Stimulated activated naive CD4-positive, alpha-beta T cell (primary cell): ENCODE data around the gene GSS.

Experiments used
- DNase-seq, 6 experiments: peaks; one replicate each; lab custom pipeline; 2025; lab: John Stamatoyannopoulos, UW

The GSS gene

GRCh38 chr20:34955231-34956040 is at the start of gene GSS, which contains the start of gene MYH7B:
Gene GSS, minus strand, starts transcription at chr20:34955806. Its CDS starts 3,954 bp downstream, at chr20:34951852.
Gene MYH7B, plus strand, starts transcription at chr20:34955868. Its CDS starts 22,138 bp downstream, at chr20:34978006.
- peak; percentile 81 to 95 (median 94) for DNase-seq

- no peak for DNase-seq
Observed at GRCh38 chr20:35004749-35005462, 49.3 kb upstream of the GSS start.

DNA sequence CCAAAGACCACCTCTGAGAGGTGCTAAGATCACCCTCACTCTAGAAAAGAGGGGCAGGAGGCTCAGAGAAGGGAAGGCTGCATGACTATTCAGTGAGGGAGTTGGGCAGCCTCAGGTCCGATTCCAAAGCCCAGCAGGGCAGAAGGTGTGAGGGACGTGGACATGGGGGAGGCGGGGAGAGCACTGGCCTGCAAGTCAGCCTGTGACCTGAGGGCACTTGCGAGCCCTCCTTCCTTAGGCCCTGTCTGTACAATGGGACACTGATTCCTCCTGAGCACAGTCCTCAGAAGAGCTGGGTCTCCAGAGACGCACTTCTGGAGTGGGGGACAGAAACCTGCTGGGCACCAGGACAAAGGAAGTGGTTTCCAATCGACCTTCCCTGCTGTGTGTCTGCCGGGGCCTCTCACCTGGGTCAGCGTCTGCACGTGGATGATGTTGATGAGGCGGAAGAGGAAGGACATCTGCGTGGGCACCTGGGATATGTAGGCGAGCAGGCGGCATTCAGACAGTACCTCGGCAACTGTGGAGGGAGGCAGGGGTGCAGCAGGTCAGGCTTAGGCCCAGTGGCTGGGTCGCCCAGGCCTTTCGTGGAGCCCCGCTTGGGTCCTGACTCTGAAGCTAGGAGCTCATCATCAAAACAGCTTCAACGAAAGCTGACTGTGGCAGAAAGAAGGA is 48.6 kb upstream of the GSS start:
- DNase-seq = no peak

- no peak for DNase-seq
Observed at GRCh38 chr20:35003211-35004031, 47.8 kb upstream of the GSS start.

GRCh38 chr20:35002426-35003210 is 47.0 kb upstream of the GSS start:
- DNase-seq = no peak

- DNase-seq = no peak
Observed at GRCh38 chr20:35001596-35002362, 46.2 kb upstream of the GSS start.

GRCh38 chr20:35000922-35001595 is 45.5 kb upstream of the GSS start:
- no peak for DNase-seq

- no peak for DNase-seq
Observed at GRCh38 chr20:35000311-35000921, 44.8 kb upstream of the GSS start.

GRCh38 chr20:34999782-35000181 is 44.2 kb upstream of the GSS start:
- DNase-seq = no peak

DNA sequence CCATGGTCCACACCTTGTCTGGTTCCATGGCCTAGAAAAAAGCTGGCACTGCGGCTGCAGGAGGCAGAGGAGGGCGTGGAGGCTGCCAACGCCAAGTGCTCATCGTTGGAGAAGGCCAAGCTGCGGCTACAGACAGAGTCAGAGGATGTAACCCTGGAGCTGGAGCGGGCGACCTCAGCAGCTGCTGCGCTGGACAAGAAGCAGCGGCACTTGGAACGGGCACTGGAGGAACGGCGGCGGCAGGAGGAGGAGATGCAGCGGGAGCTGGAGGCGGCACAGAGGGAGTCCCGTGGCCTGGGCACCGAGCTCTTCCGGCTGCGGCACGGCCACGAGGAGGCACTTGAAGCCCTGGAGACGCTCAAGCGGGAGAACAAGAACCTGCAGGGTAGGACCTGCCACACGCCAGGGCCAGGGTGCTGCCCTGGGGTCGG is 43.4 kb upstream of the GSS start:
- DNase-seq = no peak

DNA sequence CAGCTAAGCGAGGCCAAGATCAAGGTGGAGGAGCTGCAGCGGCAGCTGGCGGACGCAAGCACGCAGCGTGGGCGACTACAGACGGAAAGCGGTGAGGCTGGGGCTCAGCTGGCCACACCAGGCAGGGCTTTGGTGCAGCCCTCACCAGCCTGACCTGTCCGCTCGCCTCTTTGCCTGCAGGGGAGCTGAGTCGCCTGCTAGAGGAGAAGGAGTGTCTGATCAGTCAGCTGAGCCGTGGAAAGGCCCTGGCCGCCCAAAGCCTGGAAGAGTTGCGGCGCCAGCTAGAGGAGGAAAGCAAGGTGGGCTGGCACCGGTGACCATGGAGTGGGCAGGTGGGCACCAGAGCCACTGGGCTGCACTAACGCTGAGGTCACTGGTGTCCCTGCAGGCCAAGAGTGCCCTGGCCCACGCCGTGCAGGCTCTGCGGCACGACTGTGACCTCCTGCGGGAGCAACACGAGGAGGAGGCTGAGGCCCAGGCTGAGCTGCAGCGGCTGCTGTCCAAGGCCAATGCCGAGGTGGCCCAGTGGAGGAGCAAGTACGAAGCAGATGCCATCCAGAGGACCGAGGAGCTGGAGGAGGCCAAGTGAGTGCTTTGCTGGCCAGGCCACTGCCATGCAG is 42.8 kb upstream of the GSS start:
- DNase-seq = no peak

DNA sequence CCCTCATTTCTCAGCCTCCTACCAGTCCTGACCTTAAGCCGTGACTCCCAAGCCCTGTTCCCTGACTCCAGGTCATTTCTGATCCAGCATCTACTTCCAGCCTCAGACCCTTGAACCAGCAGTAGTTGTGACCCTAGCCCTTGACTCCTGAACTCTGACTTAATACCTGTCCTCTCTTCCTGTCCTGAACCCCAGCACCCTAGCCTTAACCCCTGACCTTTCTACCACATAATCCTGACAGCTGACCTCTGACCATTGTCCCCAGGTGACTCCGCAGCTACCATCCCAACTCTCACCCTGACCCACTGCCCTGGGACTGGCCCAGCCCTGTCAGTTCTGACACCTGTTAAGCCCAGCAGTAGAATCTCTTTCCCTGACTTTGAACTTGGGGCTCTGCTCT is 42.2 kb upstream of the GSS start:
- DNase-seq = no peak

GRCh38 chr20:34997131-34997561 is 41.5 kb upstream of the GSS start:
- DNase-seq = no peak

GRCh38 chr20:34996243-34997028 is 40.8 kb upstream of the GSS start:
- DNase-seq = no peak

- no peak for DNase-seq
Observed at GRCh38 chr20:34995696-34996095, 40.1 kb upstream of the GSS start.

DNA sequence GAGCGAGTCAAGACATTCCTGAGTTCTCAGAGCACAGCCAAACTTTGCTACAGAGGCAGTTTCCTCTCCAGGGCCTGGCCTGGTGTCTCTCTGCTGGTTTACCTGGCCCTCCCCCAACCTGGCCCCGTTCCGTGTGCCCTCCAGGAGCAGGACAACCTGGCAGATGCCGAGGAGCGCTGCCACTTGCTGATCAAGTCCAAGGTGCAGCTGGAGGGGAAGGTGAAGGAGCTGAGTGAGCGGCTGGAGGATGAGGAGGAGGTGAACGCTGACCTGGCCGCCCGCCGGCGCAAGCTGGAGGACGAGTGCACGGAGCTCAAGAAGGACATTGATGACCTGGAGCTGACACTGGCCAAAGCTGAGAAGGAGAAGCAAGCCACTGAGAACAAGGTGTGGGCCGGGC is 39.6 kb upstream of the GSS start:
- no peak for DNase-seq

- no peak for DNase-seq
Observed at GRCh38 chr20:34994509-34995131, 39.0 kb upstream of the GSS start.
